Measurements from ENCODE around the gene NHEJ1.

- TF ChIP-seq CTCF (IDR thresholded peaks at IDR 0.05), result no peak
- TF ChIP-seq POLR2A (IDR thresholded peaks at IDR 0.05), result no peak
- no peak for TF ChIP-seq POLR2AphosphoS5 (IDR thresholded peaks at IDR 0.05)
- TF ChIP-seq EP300 (IDR thresholded peaks at IDR 0.05), result no peak
Measured at GRCh38 chr2:219207884-219208740, 47.5 kb upstream of the NHEJ1 start.
